K562 (cell line): ENCODE results near the gene ZEB2. TPM values are rescaled to one million over a fixed set of nuclear protein-coding genes. Genes with fewer than 3 reads are reported as not detected.

Experiments
- ARID4B ChIP-seq: sonication (generic); formaldehyde crosslinking; IDR thresholded peaks from 2 replicates; pipeline ENCODE4 v1.8.0; 2022; ENCODE audit warnings: mild to moderate bottlenecking, missing genetic modification reagents
- BMI1 ChIP-seq: fragments of 150-350 bp; IDR thresholded peaks from 2 replicates; pipeline ENCODE4 v1.6.1; 2014; ENCODE audit warnings: low read length
- ELF2 ChIP-seq: fragments of 250-450 bp; sonication (Bioruptor Pico); IDR thresholded peaks from 2 replicates; pipeline ENCODE4 v1.5.0; 2021; ENCODE audit warnings: mild to moderate bottlenecking
- GTF2E2 ChIP-seq: fragments of 200-800 bp; sonication (Bioruptor generic); IDR thresholded peaks from 2 replicates; pipeline ENCODE4 v1.6.1; 2016; ENCODE audit warnings: missing genetic modification characterization, missing compliant biosample characterization
- HNRNPUL1 ChIP-seq: fragments of 200-400 bp; formaldehyde crosslinking; IDR thresholded peaks from 2 replicates; pipeline ENCODE4 v1.6.1; 2017; ENCODE audit warnings: low read length
- KLF6 ChIP-seq: fragments of 250-450 bp; sonication (Bioruptor Pico); IDR thresholded peaks from 2 replicates; pipeline ENCODE4 v1.4.0; 2020; ENCODE audit warnings: mild to moderate bottlenecking, moderate library complexity, borderline replicate concordance
- LCOR ChIP-seq: sonication (generic); formaldehyde crosslinking; IDR thresholded peaks from 2 replicates; pipeline ENCODE4 v1.8.0; 2022; ENCODE audit warnings: mild to moderate bottlenecking, missing genetic modification reagents
- NCOA1 ChIP-seq: fragments of 450-650 bp; IDR thresholded peaks from 2 replicates; pipeline ENCODE4 v1.6.1; 2016; ENCODE audit warnings: low read depth
- NFIC ChIP-seq: fragments of 450-650 bp; IDR thresholded peaks from 2 replicates; pipeline ENCODE4 v1.6.1; 2017; ENCODE audit warnings: mild to moderate bottlenecking, inconsistent platforms
- PHB2 ChIP-seq: fragments of 450-650 bp; IDR thresholded peaks from 2 replicates; pipeline ENCODE4 v1.6.1; 2017; ENCODE audit warnings: low read depth
- RAD51 ChIP-seq: fragments of 450-650 bp; IDR thresholded peaks from 2 replicates; pipeline ENCODE4 v1.7.1; 2016; ENCODE audit warnings: low read depth, mild to moderate bottlenecking, borderline replicate concordance
- TCFL5 ChIP-seq: fragments of 250-450 bp; sonication (Bioruptor Pico); conservative IDR thresholded peaks from 2 replicates; pipeline ENCODE4 v1.6.1; 2021; ENCODE audit warnings: mild to moderate bottlenecking, moderate library complexity, matching md5 sums
- ZNF280B ChIP-seq: fragments of 250-450 bp; sonication (Bioruptor Pico); IDR thresholded peaks from 2 replicates; pipeline ENCODE4 v1.5.1; 2021; ENCODE audit warnings: mild to moderate bottlenecking
- polyA plus RNA-seq, 8 experiments: library from polyadenylated mRNA; depleted of rRNA in 4 of 8; stranded (reverse) in 5 of 8; unstranded in 3 of 8; fragments of >200 nt; fragmentation: Nextera tagmentation in 2 of 8; fragmentation: Illumina TruSeq in 1 of 8; extraction: Ambion mirVana in 2 of 8; extraction: Trizol in 1 of 8; gene quantifications; 2 replicates each; pipeline versions ENCODE4 v1.2.1 to v1.2.3, GENCODE V29; 2011 to 2014; ENCODE audit warnings: inconsistent platforms in 1 of 8, missing spikeins in 1 of 8
- total RNA-seq, 7 experiments: library from RNA; depleted of rRNA in 6 of 7; stranded (reverse); fragments of >200 nt in 6 of 7; fragmentation: Illumina TruSeq in 2 of 7; extraction: Trizol in 2 of 7; gene quantifications; 2 replicates each; pipeline versions ENCODE4 v1.2.1 to v1.2.3, GENCODE V29; 2011 to 2021; ENCODE audit warnings: low replicate concordance in 1 of 7
- TF ChIP-seq, protein P1 (sequence below): sonication (generic); formaldehyde crosslinking; IDR thresholded peaks from 2 replicates; pipeline ENCODE4 v1.8.1; 2023; ENCODE audit warnings: mild to moderate bottlenecking, missing genetic modification reagents, moderate library complexity
- TF ChIP-seq, protein P2 (sequence below): fragments of 450-650 bp; IDR thresholded peaks from 2 replicates; pipeline ENCODE4 v1.6.1; 2017; ENCODE audit warnings: antibody characterized with exemption, mild to moderate bottlenecking

The ZEB2 gene
- total and polyA plus RNA-seq, 9 of the 15 experiments (the other 6 are each of a cell fraction or from before 2014, with no cell fraction given): 15.1 to 113 (median 72.3) TPM

GRCh38 chr2:144524118-144525009 lies 4.4 kb upstream of the ZEB2 start (continued):
- no peak for TF ChIP-seq ZNF280B (CRISPR knock-in tag)
- TF ChIP-seq NCOA1: no peak
- TF ChIP-seq GTF2E2 (tag): no peak
- TF ChIP-seq TCFL5 (CRISPR knock-in tag): no peak
- TF ChIP-seq, protein P1, sequence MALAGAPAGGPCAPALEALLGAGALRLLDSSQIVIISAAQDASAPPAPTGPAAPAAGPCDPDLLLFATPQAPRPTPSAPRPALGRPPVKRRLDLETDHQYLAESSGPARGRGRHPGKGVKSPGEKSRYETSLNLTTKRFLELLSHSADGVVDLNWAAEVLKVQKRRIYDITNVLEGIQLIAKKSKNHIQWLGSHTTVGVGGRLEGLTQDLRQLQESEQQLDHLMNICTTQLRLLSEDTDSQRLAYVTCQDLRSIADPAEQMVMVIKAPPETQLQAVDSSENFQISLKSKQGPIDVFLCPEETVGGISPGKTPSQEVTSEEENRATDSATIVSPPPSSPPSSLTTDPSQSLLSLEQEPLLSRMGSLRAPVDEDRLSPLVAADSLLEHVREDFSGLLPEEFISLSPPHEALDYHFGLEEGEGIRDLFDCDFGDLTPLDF (CRISPR knock-in tag): no peak
- TF ChIP-seq HNRNPUL1: no peak
- TF ChIP-seq, protein P2, sequence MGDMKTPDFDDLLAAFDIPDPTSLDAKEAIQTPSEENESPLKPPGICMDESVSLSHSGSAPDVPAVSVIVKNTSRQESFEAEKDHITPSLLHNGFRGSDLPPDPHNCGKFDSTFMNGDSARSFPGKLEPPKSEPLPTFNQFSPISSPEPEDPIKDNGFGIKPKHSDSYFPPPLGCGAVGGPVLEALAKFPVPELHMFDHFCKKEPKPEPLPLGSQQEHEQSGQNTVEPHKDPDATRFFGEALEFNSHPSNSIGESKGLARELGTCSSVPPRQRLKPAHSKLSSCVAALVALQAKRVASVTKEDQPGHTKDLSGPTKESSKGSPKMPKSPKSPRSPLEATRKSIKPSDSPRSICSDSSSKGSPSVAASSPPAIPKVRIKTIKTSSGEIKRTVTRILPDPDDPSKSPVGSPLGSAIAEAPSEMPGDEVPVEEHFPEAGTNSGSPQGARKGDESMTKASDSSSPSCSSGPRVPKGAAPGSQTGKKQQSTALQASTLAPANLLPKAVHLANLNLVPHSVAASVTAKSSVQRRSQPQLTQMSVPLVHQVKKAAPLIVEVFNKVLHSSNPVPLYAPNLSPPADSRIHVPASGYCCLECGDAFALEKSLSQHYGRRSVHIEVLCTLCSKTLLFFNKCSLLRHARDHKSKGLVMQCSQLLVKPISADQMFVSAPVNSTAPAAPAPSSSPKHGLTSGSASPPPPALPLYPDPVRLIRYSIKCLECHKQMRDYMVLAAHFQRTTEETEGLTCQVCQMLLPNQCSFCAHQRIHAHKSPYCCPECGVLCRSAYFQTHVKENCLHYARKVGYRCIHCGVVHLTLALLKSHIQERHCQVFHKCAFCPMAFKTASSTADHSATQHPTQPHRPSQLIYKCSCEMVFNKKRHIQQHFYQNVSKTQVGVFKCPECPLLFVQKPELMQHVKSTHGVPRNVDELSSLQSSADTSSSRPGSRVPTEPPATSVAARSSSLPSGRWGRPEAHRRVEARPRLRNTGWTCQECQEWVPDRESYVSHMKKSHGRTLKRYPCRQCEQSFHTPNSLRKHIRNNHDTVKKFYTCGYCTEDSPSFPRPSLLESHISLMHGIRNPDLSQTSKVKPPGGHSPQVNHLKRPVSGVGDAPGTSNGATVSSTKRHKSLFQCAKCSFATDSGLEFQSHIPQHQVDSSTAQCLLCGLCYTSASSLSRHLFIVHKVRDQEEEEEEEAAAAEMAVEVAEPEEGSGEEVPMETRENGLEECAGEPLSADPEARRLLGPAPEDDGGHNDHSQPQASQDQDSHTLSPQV: no peak
- no peak for TF ChIP-seq PHB2
- TF ChIP-seq ARID4B (CRISPR knock-in tag): no peak
- no peak for TF ChIP-seq NFIC
- TF ChIP-seq RAD51: no peak
- no peak for TF ChIP-seq KLF6 (CRISPR knock-in tag)
- no peak for TF ChIP-seq BMI1
- no peak for TF ChIP-seq ELF2 (CRISPR knock-in tag)
- TF ChIP-seq LCOR (CRISPR knock-in tag): no peak
